Fibroblast of lung (primary cell): ENCODE data around the gene CPNE4. TPM values are rescaled to one million over a fixed set of nuclear protein-coding genes. Genes with fewer than 3 reads are reported as not detected.
A peak's percentile ranks its signal among the peaks of the same experiment; 100 is the strongest.

Source experiments
- DNase-seq, 2 donors: peaks; one replicate each; pipeline versions ENCODE4 v3.0.0 to v3.0.0-alpha.2; 2010; ENCODE audit warnings: low read depth in 2 of 2
- H2AFZ ChIP-seq: 2 replicates; pipeline ENCODE4 v1.5.1; 2012; ENCODE audit warnings: low read length, control low read depth, inconsistent platforms
- H3K27ac ChIP-seq: 2 replicates; pipeline ENCODE4 v1.5.1; 2011; ENCODE audit warnings: low read length, control low read depth; ENCODE audit not compliant: insufficient read depth
- H3K27me3 ChIP-seq: 2 replicates; pipeline ENCODE4 v1.5.1; 2011; ENCODE audit warnings: mild to moderate bottlenecking, low read length; ENCODE audit not compliant: control insufficient read depth, insufficient read depth
- H3K36me3 ChIP-seq: 2 replicates; pipeline ENCODE4 v1.5.1; 2011; ENCODE audit warnings: low read length; ENCODE audit not compliant: control insufficient read depth, insufficient read depth
- H3K4me1 ChIP-seq: 2 replicates; pipeline ENCODE4 v1.5.1; 2011; ENCODE audit warnings: low read length; ENCODE audit not compliant: control insufficient read depth, insufficient read depth; ENCODE audit errors: extremely low read depth
- H3K4me2 ChIP-seq: 2 replicates; pipeline ENCODE4 v1.5.1; 2011; ENCODE audit warnings: low read length, control low read depth; ENCODE audit not compliant: insufficient read depth; ENCODE audit errors: extremely low read depth
- H3K4me3 ChIP-seq, 4 experiments: fragments of 200-600 bp in 1 of 4; sonication (generic) in 1 of 4; replicated peaks in 1 of 4; 2 replicates each; pipeline ENCODE4 v1.5.1; 2011 to 2016; ENCODE audit warnings: low read length in 4 of 4, low read depth in 3 of 4, mild to moderate bottlenecking in 3 of 4, control low read depth in 2 of 4, inconsistent platforms in 1 of 4, mixed read lengths in 1 of 4; ENCODE audit not compliant: insufficient read depth in 1 of 4; ENCODE audit errors: control extremely low read depth in 1 of 4
- H3K79me2 ChIP-seq: 2 replicates; pipeline ENCODE4 v1.5.1; 2012; ENCODE audit warnings: mild to moderate bottlenecking, low read length, inconsistent platforms; ENCODE audit not compliant: control insufficient read depth, insufficient read depth
- H3K9ac ChIP-seq: 2 replicates; pipeline ENCODE4 v1.5.1; 2011; ENCODE audit warnings: mild to moderate bottlenecking, low read length, control low read depth; ENCODE audit not compliant: insufficient read depth
- H3K9me3 ChIP-seq: 2 replicates; pipeline ENCODE4 v1.5.1; 2012; ENCODE audit warnings: low read depth, low read length; ENCODE audit not compliant: control insufficient read depth, insufficient read depth
- H4K20me1 ChIP-seq: 2 replicates; pipeline ENCODE4 v1.5.1; 2011; ENCODE audit warnings: low read length; ENCODE audit not compliant: control insufficient read depth, insufficient read depth; ENCODE audit errors: extremely low read depth
- EZH2 ChIP-seq: IDR thresholded peaks from 2 replicates; pipeline ENCODE4 v1.5.1; 2012; ENCODE audit warnings: low read length, control low read depth, mild to moderate bottlenecking; ENCODE audit errors: missing control alignments
- polyA plus RNA-seq, 2 donors: library from polyadenylated mRNA; depleted of rRNA in 1 of 2; stranded (reverse) in 1 of 2; unstranded in 1 of 2; fragments of >200 nt; gene quantifications; 2 replicates each; pipeline ENCODE4 v1.2.1, GENCODE V29; 2011 to 2012; ENCODE audit warnings: missing spikeins in 1 of 2
- total RNA-seq: library from RNA; depleted of rRNA; stranded (reverse); fragments of >200 nt; gene quantifications from 2 replicates; pipeline ENCODE4 v1.2.1, GENCODE V29; 2014
- TF ChIP-seq, protein P1 (sequence below), 2 donors: IDR thresholded peaks in 1 of 2; conservative IDR thresholded peaks in 1 of 2; 1 replicate in 1 of 2; 2 replicates in 1 of 2; pipeline ENCODE4 v1.5.1; 2011 to 2012; ENCODE audit warnings: low read length in 2 of 2, control low read depth in 1 of 2, inconsistent platforms in 1 of 2, low read depth in 1 of 2, mild to moderate bottlenecking in 1 of 2

The CPNE4 gene
- total and polyA plus RNA-seq, 2 donors (not counting 1 experiment from before 2014, with no cell fraction given): 0.17 TPM; not detected in 1

DNA sequence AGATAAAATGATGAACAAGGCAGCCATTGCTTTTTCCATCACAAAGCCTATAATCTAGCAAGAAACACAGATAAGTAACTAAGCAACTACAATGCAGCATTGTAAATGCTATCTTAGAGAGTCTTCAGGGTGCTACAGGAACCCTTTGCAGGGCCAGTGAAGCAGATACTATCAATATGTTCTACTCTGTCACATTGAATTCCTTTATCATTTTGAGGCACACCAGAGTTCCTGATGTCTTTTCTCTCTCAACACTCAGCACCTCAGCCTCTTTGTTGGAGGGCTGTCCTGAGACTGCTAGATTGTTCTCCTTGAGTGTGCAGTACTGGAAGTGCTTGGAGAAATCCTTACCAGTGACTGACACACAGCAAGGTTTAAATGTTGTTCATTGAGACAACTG is 424.6 kb downstream of the CPNE4 start:
- Histone ChIP-seq H3K36me3 (no peaks in the 10 kb centered on the region), H3K9me3 (no peaks in the 10 kb centered on the region), H3K79me2 (no peaks in the 10 kb centered on the region), H3K4me3 (no peak overlapping the region), H3K27ac (no peak overlapping the region), H2AFZ (no peak overlapping the region), H3K4me1 (no peaks in the 10 kb centered on the region), H3K9ac (no peak overlapping the region), H3K27me3 (no peaks in the 10 kb centered on the region), H3K4me2 (no peak overlapping the region), H4K20me1 (no peaks in the 10 kb centered on the region)
- TF ChIP-seq, protein P1, sequence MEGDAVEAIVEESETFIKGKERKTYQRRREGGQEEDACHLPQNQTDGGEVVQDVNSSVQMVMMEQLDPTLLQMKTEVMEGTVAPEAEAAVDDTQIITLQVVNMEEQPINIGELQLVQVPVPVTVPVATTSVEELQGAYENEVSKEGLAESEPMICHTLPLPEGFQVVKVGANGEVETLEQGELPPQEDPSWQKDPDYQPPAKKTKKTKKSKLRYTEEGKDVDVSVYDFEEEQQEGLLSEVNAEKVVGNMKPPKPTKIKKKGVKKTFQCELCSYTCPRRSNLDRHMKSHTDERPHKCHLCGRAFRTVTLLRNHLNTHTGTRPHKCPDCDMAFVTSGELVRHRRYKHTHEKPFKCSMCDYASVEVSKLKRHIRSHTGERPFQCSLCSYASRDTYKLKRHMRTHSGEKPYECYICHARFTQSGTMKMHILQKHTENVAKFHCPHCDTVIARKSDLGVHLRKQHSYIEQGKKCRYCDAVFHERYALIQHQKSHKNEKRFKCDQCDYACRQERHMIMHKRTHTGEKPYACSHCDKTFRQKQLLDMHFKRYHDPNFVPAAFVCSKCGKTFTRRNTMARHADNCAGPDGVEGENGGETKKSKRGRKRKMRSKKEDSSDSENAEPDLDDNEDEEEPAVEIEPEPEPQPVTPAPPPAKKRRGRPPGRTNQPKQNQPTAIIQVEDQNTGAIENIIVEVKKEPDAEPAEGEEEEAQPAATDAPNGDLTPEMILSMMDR (conservative IDR thresholded peaks at IDR 0.05 in 1 of 2, IDR thresholded peaks at IDR 0.05 in 1 of 2; ENCODE audit: low read depth in 1 of 2, low read length in 2 of 2): no peak
- no peak for TF ChIP-seq EZH2
- DNase-seq: no peak

GRCh38 chr3:131608741-131609140 is 426.1 kb downstream of the CPNE4 start:
- Histone ChIP-seq H4K20me1 (no peaks in the 10 kb centered on the region), H3K27ac (no peak overlapping the region), H3K4me1 (no peaks in the 10 kb centered on the region), H3K4me3 (no peak overlapping the region), H3K36me3 (no peaks in the 10 kb centered on the region), H3K9me3 (no peaks in the 10 kb centered on the region), H3K27me3 (no peaks in the 10 kb centered on the region), H3K79me2 (no peaks in the 10 kb centered on the region), H2AFZ (no peak overlapping the region), H3K9ac (no peak overlapping the region), H3K4me2 (no peak overlapping the region)
- DNase-seq: peak in 1 of 2 donors; percentile 71
- TF ChIP-seq, protein P1 (conservative IDR thresholded peaks at IDR 0.05 in 1 of 2, IDR thresholded peaks at IDR 0.05 in 1 of 2; ENCODE audit: low read depth in 1 of 2, low read length in 2 of 2): no peak
- TF ChIP-seq EZH2: no peak

- Histone ChIP-seq H3K27ac (no peak overlapping the region), H3K9ac (no peak overlapping the region), H3K4me1 (no peaks in the 10 kb centered on the region), H3K9me3 (no peaks in the 10 kb centered on the region), H3K27me3 (no peaks in the 10 kb centered on the region), H3K4me2 (no peak overlapping the region), H2AFZ (no peak overlapping the region), H4K20me1 (no peaks in the 10 kb centered on the region), H3K79me2 (no peaks in the 10 kb centered on the region), H3K4me3 (no peak overlapping the region), H3K36me3 (no peaks in the 10 kb centered on the region)
- no peak for TF ChIP-seq EZH2
- TF ChIP-seq, protein P1 (conservative IDR thresholded peaks at IDR 0.05 in 1 of 2, IDR thresholded peaks at IDR 0.05 in 1 of 2; ENCODE audit: low read depth in 1 of 2, low read length in 2 of 2): no peak
- no peak for DNase-seq
Observed at GRCh38 chr3:131608296-131608695, 426.5 kb downstream of the CPNE4 start.
